Kidney (tissue), 14 donors: ENCODE data around the gene NCOA3. TPM values are rescaled to one million over a fixed set of nuclear protein-coding genes. Genes with fewer than 3 reads are reported as not detected.
A peak's percentile ranks its signal among the peaks of the same experiment; 100 is the strongest.

Source experiments
- DNase-seq, 5 donors: peaks; one replicate each; pipeline ENCODE4 v3.0.0-alpha.2; 2013 to 2020
- FAIRE-seq: peaks from 2 replicates; lab custom pipeline; 2012; peaks lifted over from hg19 to GRCh38; lab: Jason Lieb, UNC
- H3K27ac ChIP-seq, 2 donors: one replicate each; pipeline ENCODE4 v1.7.0; 2013; ENCODE audit warnings: low read depth in 2 of 2, low read length in 2 of 2, inconsistent platforms in 1 of 2
- H3K27me3 ChIP-seq: one replicate; pipeline ENCODE4 v1.7.1; 2013; ENCODE audit warnings: low read length, inconsistent platforms; ENCODE audit not compliant: control insufficient read depth, insufficient read depth
- H3K36me3 ChIP-seq, 3 donors: one replicate each; pipeline versions ENCODE4 v1.7.0 to v1.7.1; 2013; ENCODE audit warnings: low read length in 3 of 3, control low read depth in 1 of 3, inconsistent platforms in 1 of 3; ENCODE audit not compliant: insufficient read depth in 3 of 3, control insufficient read depth in 2 of 3
- H3K4me1 ChIP-seq, 3 donors: one replicate each; pipeline versions ENCODE4 v1.7.0 to v1.7.1; 2013; ENCODE audit warnings: low read length in 3 of 3, inconsistent platforms in 1 of 3, low read depth in 1 of 3; ENCODE audit not compliant: control insufficient read depth in 2 of 3, insufficient read depth in 2 of 3
- H3K4me3 ChIP-seq, 3 donors: one replicate each; pipeline versions ENCODE4 v1.7.0 to v1.8.1; 2013; ENCODE audit warnings: low read length in 3 of 3, control low read depth in 1 of 3, inconsistent platforms in 1 of 3
- H3K9ac ChIP-seq, 3 donors: one replicate each; pipeline versions ENCODE4 v1.7.0 to v1.7.1; 2013; ENCODE audit warnings: low read length in 3 of 3, control low read depth in 1 of 3, inconsistent platforms in 1 of 3
- H3K9me3 ChIP-seq, 3 donors: one replicate each; pipeline versions ENCODE4 v1.7.0 to v1.7.1; 2013; ENCODE audit warnings: low read length in 3 of 3, control low read depth in 1 of 3, inconsistent platforms in 1 of 3; ENCODE audit not compliant: control insufficient read depth in 2 of 3, insufficient read depth in 1 of 3
- intact Hi-C: fragments of 100-400 bp; cut with DNase I; formaldehyde crosslinking; loops from one replicate; pipeline ENCODE4 v1.11.1; 2022
- polyA plus RNA-seq: library from polyadenylated mRNA; stranded (reverse); fragments of 350-450 nt; fragmentation: Illumina TruSeq; extraction: RNeasy Lipid Tissue Mini Kit (QIAGEN cat#74804); gene quantifications from one replicate; pipeline ENCODE4 v1.2.3, GENCODE V29; 2014; ENCODE audit warnings: low read depth, low replicate concordance; ENCODE audit not compliant: insufficient read depth
- total RNA-seq: library from RNA; stranded (reverse); fragmentation: NEBNext Ultra II Directional; extraction: Animal tissue kit (Norgen Biotek cat#: 25700); gene quantifications from one replicate; pipeline ENCODE4 v1.2.1, GENCODE V29; 2021
- TF ChIP-seq, protein P1 (sequence below): IDR thresholded peaks from 3 replicates; pipeline ENCODE4 v1.5.1; 2012; ENCODE audit warnings: mild to moderate bottlenecking, moderate library complexity, borderline replicate concordance; ENCODE audit not compliant: insufficient read depth; ENCODE audit errors: extremely low read depth
- donor health status: control.
- donor health status: control.
- donor health status: control.
- donor health status: control.
- donor health status: control.
- donor health status: DM: yes; HTN: yes; CAD: no.
- donor health status: Normal renal cell carcinoma (clear cell type).

Gene NCOA3
- total and polyA plus RNA-seq, 2 donors from 2014 or later: 4.9 to 38.8 TPM

DNA sequence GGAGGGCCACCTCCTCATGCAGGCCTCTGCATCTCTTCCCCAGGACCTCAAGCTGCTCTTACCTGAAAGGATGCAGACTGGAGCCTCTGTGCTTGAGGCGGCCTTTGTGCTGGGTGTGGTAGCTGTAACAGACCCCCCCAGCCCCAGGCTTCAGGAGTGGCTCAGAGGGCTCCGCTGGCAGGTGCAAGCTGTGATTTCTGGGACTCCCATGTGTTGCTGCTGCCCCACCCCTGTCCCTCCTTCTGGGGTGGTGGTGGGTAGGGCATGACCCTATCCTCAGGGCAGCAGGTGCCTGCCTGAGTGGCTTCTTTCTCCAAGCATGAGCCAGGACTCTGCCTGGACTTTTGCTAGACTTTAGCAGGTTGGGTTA, 162.4 kb downstream of the NCOA3 start:
- FAIRE-seq (no peak), DNase-seq (no peak)
- H3K27me3 ChIP-seq: no peaks in the 10 kb centered on the region
- H3K4me1 ChIP-seq: peaks cover 0 to 10% (median 0%) of the 10 kb centered on the region in 3 donors
- H3K9ac ChIP-seq: no peak overlapping the region
- no peaks in the 10 kb centered on the region for H3K9me3 ChIP-seq
- TF ChIP-seq, protein P1, sequence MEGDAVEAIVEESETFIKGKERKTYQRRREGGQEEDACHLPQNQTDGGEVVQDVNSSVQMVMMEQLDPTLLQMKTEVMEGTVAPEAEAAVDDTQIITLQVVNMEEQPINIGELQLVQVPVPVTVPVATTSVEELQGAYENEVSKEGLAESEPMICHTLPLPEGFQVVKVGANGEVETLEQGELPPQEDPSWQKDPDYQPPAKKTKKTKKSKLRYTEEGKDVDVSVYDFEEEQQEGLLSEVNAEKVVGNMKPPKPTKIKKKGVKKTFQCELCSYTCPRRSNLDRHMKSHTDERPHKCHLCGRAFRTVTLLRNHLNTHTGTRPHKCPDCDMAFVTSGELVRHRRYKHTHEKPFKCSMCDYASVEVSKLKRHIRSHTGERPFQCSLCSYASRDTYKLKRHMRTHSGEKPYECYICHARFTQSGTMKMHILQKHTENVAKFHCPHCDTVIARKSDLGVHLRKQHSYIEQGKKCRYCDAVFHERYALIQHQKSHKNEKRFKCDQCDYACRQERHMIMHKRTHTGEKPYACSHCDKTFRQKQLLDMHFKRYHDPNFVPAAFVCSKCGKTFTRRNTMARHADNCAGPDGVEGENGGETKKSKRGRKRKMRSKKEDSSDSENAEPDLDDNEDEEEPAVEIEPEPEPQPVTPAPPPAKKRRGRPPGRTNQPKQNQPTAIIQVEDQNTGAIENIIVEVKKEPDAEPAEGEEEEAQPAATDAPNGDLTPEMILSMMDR: no peak
- peaks cover 0 to 16% (median 8%) of the 10 kb centered on the region in 3 donors for H3K36me3 ChIP-seq
- H3K27ac ChIP-seq: no peak overlapping the region
- no peak overlapping the region for H3K4me3 ChIP-seq
- intact Hi-C loops: no loop called here

DNA sequence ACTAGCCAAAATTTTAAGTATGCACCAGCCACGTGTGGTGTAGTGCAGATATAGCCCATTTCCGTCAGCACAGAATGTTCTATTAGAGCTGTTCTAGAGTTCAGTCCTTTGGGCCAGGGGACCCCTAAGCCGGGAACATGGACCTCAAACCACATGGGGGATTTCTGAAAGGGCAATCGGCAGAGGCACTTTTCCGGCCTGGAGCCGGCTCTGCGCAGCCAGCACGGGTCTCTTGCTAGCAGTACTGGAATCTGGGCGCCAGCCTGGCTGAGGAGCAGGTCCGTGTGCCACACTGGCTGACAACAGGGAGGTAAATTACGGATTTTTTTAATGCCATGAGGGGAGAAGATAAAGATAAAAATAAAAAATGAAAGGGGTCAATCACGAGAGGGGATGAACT, 163.1 kb downstream of the NCOA3 start:
- DNase-seq: no peak
- Histone ChIP-seq H3K4me3 (no peak overlapping the region), H3K4me1 (peaks cover 0 to 10% (median 0%) of the 10 kb centered on the region in 3 donors), H3K36me3 (peaks cover 0 to 12% (median 8%) of the 10 kb centered on the region in 3 donors), H3K27ac (no peak overlapping the region), H3K9ac (no peak overlapping the region), H3K27me3 (no peaks in the 10 kb centered on the region), H3K9me3 (no peaks in the 10 kb centered on the region)
- TF ChIP-seq, protein P1: no peak
- no peak for FAIRE-seq
- intact Hi-C loops: loop anchor here (5.0 kb wide), 1 partner anchor 958 kb away; no protein-coding TSS in a partner anchor

DNA sequence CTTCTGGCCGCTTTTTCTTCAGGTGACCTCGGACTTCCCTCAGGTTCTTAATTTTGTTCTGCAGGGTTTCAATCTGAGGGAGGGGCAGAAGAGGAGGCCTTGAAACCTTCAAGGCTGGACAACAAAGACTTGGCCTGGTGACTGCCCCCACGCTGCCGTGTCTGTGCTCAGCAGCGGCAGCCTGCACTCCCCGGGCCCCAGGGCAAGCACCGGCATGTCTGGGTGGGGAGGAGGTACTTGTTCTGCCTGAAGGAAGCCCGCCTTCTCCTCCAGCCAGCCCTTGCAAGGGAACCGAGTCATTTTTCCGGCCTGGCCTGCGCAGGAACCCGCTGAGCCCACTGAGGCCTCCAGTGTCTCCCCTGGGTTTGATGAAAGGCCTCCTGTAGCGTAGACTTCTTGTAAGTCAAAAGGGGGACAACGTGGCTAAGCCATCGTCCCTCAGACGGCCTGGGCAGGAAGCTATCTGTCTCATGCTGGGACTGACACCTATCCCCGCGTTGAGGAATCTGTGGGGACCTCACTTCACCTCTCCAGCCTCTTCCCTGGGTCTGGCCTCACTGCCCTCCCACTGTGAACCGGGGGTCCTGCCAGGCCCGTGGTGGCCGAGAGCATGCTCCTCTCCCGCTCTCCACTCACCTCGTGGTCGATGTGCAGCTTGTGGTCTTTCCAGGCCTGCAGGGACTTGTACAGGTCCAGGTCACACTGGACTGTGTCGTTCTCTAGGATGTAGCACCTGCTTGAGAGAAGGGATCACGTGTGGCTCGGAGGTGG, 163.7 kb downstream of the NCOA3 start:
- Histone ChIP-seq H3K27me3 (no peaks in the 10 kb centered on the region), H3K9me3 (no peaks in the 10 kb centered on the region), H3K4me1 (peaks cover 0 to 10% (median 0%) of the 10 kb centered on the region in 3 donors), H3K9ac (no peak overlapping the region), H3K36me3 (peaks cover 0 to 12% (median 8%) of the 10 kb centered on the region in 3 donors), H3K27ac (no peak overlapping the region), H3K4me3 (no peak overlapping the region)
- no peak for FAIRE-seq
- peak in 3 of 5 donors; percentile 22 to 38 (median 25) for DNase-seq
- intact Hi-C loops: loop anchor here (5.0 kb wide), 1 partner anchor 957 kb away; no protein-coding TSS in a partner anchor
- TF ChIP-seq, protein P1: no peak
